Measurements from ENCODE around the gene HS3ST2. TPM values are rescaled to one million over a fixed set of nuclear protein-coding genes. Genes with fewer than 3 reads are reported as not detected.
A peak's percentile ranks its signal among the peaks of the same experiment; 100 is the strongest.

Gene HS3ST2
- total RNA-seq, 1 experiment from 2014 or later, result 0.61 TPM

DNA sequence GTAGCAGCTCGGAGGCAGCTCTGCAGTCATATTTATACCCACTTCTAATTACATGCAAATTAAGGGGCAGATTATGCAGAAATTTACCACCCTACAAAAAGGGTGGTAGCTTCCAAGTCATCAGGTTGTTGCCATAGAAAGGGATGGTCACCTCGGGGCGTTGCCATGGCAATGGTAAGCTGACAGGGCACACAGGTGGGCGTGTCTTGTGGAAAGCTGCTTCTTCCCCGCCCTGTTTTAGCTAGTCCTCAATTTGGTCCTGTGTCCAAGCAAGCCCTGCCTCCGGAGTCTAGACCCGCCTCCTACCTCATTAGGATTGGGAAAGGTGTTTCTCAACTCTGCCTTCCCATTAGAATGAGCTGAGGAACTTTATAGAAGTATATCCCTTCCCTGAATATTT, 98.7 kb downstream of the HS3ST2 start:
- POLR2A ChIA-PET, result no interaction called here
- DNase-seq (ENCODE audit: low spot score) (peak; percentile 58), ATAC-seq (peak; percentile 90)
- H3K27ac Mint-ChIP-seq, result no peak overlapping the region
- TF ChIP-seq, protein P1, sequence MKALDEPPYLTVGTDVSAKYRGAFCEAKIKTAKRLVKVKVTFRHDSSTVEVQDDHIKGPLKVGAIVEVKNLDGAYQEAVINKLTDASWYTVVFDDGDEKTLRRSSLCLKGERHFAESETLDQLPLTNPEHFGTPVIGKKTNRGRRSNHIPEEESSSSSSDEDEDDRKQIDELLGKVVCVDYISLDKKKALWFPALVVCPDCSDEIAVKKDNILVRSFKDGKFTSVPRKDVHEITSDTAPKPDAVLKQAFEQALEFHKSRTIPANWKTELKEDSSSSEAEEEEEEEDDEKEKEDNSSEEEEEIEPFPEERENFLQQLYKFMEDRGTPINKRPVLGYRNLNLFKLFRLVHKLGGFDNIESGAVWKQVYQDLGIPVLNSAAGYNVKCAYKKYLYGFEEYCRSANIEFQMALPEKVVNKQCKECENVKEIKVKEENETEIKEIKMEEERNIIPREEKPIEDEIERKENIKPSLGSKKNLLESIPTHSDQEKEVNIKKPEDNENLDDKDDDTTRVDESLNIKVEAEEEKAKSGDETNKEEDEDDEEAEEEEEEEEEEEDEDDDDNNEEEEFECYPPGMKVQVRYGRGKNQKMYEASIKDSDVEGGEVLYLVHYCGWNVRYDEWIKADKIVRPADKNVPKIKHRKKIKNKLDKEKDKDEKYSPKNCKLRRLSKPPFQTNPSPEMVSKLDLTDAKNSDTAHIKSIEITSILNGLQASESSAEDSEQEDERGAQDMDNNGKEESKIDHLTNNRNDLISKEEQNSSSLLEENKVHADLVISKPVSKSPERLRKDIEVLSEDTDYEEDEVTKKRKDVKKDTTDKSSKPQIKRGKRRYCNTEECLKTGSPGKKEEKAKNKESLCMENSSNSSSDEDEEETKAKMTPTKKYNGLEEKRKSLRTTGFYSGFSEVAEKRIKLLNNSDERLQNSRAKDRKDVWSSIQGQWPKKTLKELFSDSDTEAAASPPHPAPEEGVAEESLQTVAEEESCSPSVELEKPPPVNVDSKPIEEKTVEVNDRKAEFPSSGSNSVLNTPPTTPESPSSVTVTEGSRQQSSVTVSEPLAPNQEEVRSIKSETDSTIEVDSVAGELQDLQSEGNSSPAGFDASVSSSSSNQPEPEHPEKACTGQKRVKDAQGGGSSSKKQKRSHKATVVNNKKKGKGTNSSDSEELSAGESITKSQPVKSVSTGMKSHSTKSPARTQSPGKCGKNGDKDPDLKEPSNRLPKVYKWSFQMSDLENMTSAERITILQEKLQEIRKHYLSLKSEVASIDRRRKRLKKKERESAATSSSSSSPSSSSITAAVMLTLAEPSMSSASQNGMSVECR (CRISPR knock-in tag; IDR thresholded peaks at IDR 0.05; ENCODE audit: borderline replicate concordance), result no peak
- TF ChIP-seq ZNF232 (CRISPR knock-in tag; IDR thresholded peaks at IDR 0.05) (no peak), SOX15 (CRISPR knock-in tag; IDR thresholded peaks at IDR 0.05) (no peak), NR2C2 (CRISPR knock-in tag; IDR thresholded peaks at IDR 0.05) (no peak), RELA (CRISPR knock-in tag; IDR thresholded peaks at IDR 0.05; ENCODE audit: borderline replicate concordance) (no peak), ZNF423 (CRISPR knock-in tag; IDR thresholded peaks at IDR 0.05) (no peak), PRRX2 (CRISPR knock-in tag; IDR thresholded peaks at IDR 0.05) (no peak), NR1H2 (CRISPR knock-in tag; IDR thresholded peaks at IDR 0.05) (no peak), ATF1 (CRISPR knock-in tag; IDR thresholded peaks at IDR 0.05) (no peak), ZNF396 (CRISPR knock-in tag; IDR thresholded peaks at IDR 0.05; ENCODE audit: borderline replicate concordance) (no peak)
- TF ChIP-seq, protein P2, sequence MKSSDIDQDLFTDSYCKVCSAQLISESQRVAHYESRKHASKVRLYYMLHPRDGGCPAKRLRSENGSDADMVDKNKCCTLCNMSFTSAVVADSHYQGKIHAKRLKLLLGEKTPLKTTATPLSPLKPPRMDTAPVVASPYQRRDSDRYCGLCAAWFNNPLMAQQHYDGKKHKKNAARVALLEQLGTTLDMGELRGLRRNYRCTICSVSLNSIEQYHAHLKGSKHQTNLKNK (CRISPR knock-in tag; IDR thresholded peaks at IDR 0.05), result no peak
- TF ChIP-seq, protein P3, sequence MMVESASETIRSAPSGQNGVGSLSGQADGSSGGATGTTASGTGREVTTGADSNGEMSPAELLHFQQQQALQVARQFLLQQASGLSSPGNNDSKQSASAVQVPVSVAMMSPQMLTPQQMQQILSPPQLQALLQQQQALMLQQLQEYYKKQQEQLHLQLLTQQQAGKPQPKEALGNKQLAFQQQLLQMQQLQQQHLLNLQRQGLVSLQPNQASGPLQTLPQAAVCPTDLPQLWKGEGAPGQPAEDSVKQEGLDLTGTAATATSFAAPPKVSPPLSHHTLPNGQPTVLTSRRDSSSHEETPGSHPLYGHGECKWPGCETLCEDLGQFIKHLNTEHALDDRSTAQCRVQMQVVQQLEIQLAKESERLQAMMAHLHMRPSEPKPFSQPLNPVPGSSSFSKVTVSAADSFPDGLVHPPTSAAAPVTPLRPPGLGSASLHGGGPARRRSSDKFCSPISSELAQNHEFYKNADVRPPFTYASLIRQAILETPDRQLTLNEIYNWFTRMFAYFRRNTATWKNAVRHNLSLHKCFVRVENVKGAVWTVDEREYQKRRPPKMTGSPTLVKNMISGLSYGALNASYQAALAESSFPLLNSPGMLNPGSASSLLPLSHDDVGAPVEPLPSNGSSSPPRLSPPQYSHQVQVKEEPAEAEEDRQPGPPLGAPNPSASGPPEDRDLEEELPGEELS (CRISPR knock-in tag; IDR thresholded peaks at IDR 0.05), result no peak
- TF ChIP-seq, protein P4, sequence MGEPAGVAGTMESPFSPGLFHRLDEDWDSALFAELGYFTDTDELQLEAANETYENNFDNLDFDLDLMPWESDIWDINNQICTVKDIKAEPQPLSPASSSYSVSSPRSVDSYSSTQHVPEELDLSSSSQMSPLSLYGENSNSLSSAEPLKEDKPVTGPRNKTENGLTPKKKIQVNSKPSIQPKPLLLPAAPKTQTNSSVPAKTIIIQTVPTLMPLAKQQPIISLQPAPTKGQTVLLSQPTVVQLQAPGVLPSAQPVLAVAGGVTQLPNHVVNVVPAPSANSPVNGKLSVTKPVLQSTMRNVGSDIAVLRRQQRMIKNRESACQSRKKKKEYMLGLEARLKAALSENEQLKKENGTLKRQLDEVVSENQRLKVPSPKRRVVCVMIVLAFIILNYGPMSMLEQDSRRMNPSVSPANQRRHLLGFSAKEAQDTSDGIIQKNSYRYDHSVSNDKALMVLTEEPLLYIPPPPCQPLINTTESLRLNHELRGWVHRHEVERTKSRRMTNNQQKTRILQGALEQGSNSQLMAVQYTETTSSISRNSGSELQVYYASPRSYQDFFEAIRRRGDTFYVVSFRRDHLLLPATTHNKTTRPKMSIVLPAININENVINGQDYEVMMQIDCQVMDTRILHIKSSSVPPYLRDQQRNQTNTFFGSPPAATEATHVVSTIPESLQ (CRISPR knock-in tag; IDR thresholded peaks at IDR 0.05), result no peak
- TF ChIP-seq, protein P5, sequence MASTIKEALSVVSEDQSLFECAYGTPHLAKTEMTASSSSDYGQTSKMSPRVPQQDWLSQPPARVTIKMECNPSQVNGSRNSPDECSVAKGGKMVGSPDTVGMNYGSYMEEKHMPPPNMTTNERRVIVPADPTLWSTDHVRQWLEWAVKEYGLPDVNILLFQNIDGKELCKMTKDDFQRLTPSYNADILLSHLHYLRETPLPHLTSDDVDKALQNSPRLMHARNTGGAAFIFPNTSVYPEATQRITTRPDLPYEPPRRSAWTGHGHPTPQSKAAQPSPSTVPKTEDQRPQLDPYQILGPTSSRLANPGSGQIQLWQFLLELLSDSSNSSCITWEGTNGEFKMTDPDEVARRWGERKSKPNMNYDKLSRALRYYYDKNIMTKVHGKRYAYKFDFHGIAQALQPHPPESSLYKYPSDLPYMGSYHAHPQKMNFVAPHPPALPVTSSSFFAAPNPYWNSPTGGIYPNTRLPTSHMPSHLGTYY (CRISPR knock-in tag; IDR thresholded peaks at IDR 0.05), result no peak
- TF ChIP-seq, protein P6, sequence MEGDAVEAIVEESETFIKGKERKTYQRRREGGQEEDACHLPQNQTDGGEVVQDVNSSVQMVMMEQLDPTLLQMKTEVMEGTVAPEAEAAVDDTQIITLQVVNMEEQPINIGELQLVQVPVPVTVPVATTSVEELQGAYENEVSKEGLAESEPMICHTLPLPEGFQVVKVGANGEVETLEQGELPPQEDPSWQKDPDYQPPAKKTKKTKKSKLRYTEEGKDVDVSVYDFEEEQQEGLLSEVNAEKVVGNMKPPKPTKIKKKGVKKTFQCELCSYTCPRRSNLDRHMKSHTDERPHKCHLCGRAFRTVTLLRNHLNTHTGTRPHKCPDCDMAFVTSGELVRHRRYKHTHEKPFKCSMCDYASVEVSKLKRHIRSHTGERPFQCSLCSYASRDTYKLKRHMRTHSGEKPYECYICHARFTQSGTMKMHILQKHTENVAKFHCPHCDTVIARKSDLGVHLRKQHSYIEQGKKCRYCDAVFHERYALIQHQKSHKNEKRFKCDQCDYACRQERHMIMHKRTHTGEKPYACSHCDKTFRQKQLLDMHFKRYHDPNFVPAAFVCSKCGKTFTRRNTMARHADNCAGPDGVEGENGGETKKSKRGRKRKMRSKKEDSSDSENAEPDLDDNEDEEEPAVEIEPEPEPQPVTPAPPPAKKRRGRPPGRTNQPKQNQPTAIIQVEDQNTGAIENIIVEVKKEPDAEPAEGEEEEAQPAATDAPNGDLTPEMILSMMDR (IDR thresholded peaks at IDR 0.05), result no peak
- TF ChIP-seq, protein P7, sequence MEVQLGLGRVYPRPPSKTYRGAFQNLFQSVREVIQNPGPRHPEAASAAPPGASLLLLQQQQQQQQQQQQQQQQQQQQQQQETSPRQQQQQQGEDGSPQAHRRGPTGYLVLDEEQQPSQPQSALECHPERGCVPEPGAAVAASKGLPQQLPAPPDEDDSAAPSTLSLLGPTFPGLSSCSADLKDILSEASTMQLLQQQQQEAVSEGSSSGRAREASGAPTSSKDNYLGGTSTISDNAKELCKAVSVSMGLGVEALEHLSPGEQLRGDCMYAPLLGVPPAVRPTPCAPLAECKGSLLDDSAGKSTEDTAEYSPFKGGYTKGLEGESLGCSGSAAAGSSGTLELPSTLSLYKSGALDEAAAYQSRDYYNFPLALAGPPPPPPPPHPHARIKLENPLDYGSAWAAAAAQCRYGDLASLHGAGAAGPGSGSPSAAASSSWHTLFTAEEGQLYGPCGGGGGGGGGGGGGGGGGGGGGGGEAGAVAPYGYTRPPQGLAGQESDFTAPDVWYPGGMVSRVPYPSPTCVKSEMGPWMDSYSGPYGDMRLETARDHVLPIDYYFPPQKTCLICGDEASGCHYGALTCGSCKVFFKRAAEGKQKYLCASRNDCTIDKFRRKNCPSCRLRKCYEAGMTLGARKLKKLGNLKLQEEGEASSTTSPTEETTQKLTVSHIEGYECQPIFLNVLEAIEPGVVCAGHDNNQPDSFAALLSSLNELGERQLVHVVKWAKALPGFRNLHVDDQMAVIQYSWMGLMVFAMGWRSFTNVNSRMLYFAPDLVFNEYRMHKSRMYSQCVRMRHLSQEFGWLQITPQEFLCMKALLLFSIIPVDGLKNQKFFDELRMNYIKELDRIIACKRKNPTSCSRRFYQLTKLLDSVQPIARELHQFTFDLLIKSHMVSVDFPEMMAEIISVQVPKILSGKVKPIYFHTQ (CRISPR knock-in tag; IDR thresholded peaks at IDR 0.05), result no peak
- H3K9me3 Mint-ChIP-seq, result no peaks in the 10 kb centered on the region
- CTCF ChIA-PET, result interaction anchor here (0.9 to 1.7 kb wide), 3 partner anchors 14 to 523 kb away, joined by 3 to 19 read pairs (median 4); no protein-coding TSS in a partner anchor
- no peak overlapping the region for H3K4me3 Mint-ChIP-seq
- H3K4me1 Mint-ChIP-seq, result peaks cover 3% of the 10 kb centered on the region
- no peaks in the 10 kb centered on the region for H3K36me3 Mint-ChIP-seq
- H3K27me3 Mint-ChIP-seq (ENCODE audit: low read depth), result no peaks in the 10 kb centered on the region
